GM12878 (cell line): Measurements from ENCODE around the gene CASQ1.

Experiments used
- CEBPB ChIP-seq, 2 experiments: fragments of 150-350 bp in 1 of 2; IDR thresholded peaks; 2 replicates each; pipeline ENCODE4 v1.6.1; 2012 to 2014; ENCODE audit warnings: low read depth in 2 of 2, low read length in 2 of 2, borderline replicate concordance in 1 of 2, inconsistent platforms in 1 of 2
- EP300 ChIP-seq, 2 experiments: fragments of 150-350 bp in 1 of 2; IDR thresholded peaks; 2 replicates each; pipeline ENCODE4 v1.6.1; 2011 to 2012; ENCODE audit warnings: low read depth in 2 of 2, low read length in 2 of 2, borderline replicate concordance in 1 of 2, improper control_type of control experiment in 1 of 2, inconsistent platforms in 1 of 2; ENCODE audit not compliant: control insufficient read depth in 1 of 2
- ETV6 ChIP-seq, 2 experiments: fragments of 450-650 bp in 1 of 2; IDR thresholded peaks in 1 of 2; conservative IDR thresholded peaks in 1 of 2; 2 replicates each; pipeline ENCODE4 v1.6.1; 2014; ENCODE audit warnings: antibody characterized with exemption in 1 of 2, borderline replicate concordance in 1 of 2, low read depth in 1 of 2, mild to moderate bottlenecking in 1 of 2, moderate library complexity in 1 of 2
- GABPA ChIP-seq: IDR thresholded peaks from 2 replicates; pipeline ENCODE4 v1.6.1; 2014; ENCODE audit warnings: antibody characterized with exemption, low read depth, mild to moderate bottlenecking, inconsistent platforms
- MEF2A ChIP-seq: IDR thresholded peaks from 2 replicates; pipeline ENCODE4 v1.6.1; 2011; ENCODE audit warnings: low read depth, mild to moderate bottlenecking, low read length, moderate library complexity; ENCODE audit not compliant: insufficient read depth
- NFYA ChIP-seq: IDR thresholded peaks from 2 replicates; pipeline ENCODE4 v1.6.1; 2011; ENCODE audit warnings: low read depth, mild to moderate bottlenecking, low read length, improper control_type of control experiment, borderline replicate concordance
- POLR2A ChIP-seq: IDR thresholded peaks from 2 replicates; pipeline ENCODE4 v1.6.1; 2011; ENCODE audit warnings: low read depth, mild to moderate bottlenecking, low read length
- POLR2AphosphoS2 ChIP-seq: IDR thresholded peaks from 2 replicates; pipeline ENCODE4 v1.6.1; 2011; ENCODE audit warnings: low read depth, mild to moderate bottlenecking, low read length, improper control_type of control experiment, moderate library complexity
- POLR2AphosphoS5 ChIP-seq: IDR thresholded peaks from 2 replicates; pipeline ENCODE4 v1.6.1; 2011; ENCODE audit warnings: mild to moderate bottlenecking, low read length, inconsistent platforms
- TARDBP ChIP-seq: IDR thresholded peaks from 2 replicates; pipeline ENCODE4 v1.6.1; 2016; ENCODE audit warnings: borderline replicate concordance
- ZNF384 ChIP-seq: IDR thresholded peaks from 2 replicates; pipeline ENCODE4 v1.6.1; 2012; ENCODE audit warnings: low read depth, mild to moderate bottlenecking, low read length, improper control_type of control experiment, borderline replicate concordance
- TF ChIP-seq, protein P1 (sequence below): IDR thresholded peaks from 2 replicates; pipeline ENCODE4 v1.6.1; 2012; ENCODE audit warnings: low read depth, low read length, improper control_type of control experiment
- TF ChIP-seq, protein P2 (sequence below): IDR thresholded peaks from 2 replicates; pipeline ENCODE4 v1.6.1; 2012; ENCODE audit warnings: low read depth, low read length, improper control_type of control experiment
- TF ChIP-seq, protein P3 (sequence below): IDR thresholded peaks from 2 replicates; pipeline ENCODE4 v1.6.1; 2012; ENCODE audit warnings: low read length, inconsistent platforms

DNA sequence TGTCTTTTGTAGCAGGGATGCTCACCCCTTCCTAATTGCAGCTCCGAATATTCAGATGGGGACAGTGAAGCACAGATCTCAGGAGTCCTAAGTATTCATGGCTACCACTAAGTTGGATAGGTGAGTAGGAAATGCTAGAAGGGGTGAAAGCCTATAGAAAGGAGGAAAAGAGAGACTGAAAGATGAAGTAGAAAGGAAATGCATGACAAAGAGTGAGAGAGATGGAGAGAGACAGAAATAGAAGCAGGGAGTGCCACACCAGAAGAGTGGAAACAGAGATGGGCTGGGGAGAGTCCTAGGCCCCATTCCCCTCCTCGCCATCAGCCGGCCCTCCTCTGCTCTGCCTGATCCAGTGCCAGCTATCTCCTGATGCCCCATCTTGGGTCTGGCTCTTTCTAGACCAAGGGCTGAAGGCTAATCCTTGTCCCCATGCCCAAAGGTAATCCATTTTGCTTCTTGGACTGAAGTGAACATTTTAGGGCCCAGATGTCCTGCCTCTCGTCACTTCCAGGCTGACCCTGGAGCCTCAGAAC lies 16.8 kb downstream of the CASQ1 start:
- TF ChIP-seq POLR2AphosphoS2 (no peak), POLR2AphosphoS5 (no peak; the same call in 1 of the 2 replicates), NFYA (no peak), TARDBP (no peak), GABPA (no peak), CEBPB (IDR thresholded peaks at IDR 0.05; ENCODE audit: borderline replicate concordance in 1 of 2, low read depth in 2 of 2, low read length in 2 of 2) (no peak), MEF2A (no peak), ETV6 (conservative IDR thresholded peaks at IDR 0.05 in 1 of 2, IDR thresholded peaks at IDR 0.05 in 1 of 2; ENCODE audit: borderline replicate concordance in 1 of 2, low read depth in 1 of 2) (no peak), EP300 (IDR thresholded peaks at IDR 0.05; ENCODE audit: borderline replicate concordance in 1 of 2, control insufficient read depth in 1 of 2, low read depth in 2 of 2, low read length in 2 of 2) (no peak), POLR2A (no peak; the same call in 1 of the 2 replicates), ZNF384 (no peak)
- TF ChIP-seq, protein P1, sequence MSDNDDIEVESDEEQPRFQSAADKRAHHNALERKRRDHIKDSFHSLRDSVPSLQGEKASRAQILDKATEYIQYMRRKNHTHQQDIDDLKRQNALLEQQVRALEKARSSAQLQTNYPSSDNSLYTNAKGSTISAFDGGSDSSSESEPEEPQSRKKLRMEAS = no peak
- TF ChIP-seq, protein P2, sequence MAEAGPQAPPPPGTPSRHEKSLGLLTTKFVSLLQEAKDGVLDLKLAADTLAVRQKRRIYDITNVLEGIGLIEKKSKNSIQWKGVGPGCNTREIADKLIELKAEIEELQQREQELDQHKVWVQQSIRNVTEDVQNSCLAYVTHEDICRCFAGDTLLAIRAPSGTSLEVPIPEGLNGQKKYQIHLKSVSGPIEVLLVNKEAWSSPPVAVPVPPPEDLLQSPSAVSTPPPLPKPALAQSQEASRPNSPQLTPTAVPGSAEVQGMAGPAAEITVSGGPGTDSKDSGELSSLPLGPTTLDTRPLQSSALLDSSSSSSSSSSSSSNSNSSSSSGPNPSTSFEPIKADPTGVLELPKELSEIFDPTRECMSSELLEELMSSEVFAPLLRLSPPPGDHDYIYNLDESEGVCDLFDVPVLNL = no peak
- TF ChIP-seq, protein P3, sequence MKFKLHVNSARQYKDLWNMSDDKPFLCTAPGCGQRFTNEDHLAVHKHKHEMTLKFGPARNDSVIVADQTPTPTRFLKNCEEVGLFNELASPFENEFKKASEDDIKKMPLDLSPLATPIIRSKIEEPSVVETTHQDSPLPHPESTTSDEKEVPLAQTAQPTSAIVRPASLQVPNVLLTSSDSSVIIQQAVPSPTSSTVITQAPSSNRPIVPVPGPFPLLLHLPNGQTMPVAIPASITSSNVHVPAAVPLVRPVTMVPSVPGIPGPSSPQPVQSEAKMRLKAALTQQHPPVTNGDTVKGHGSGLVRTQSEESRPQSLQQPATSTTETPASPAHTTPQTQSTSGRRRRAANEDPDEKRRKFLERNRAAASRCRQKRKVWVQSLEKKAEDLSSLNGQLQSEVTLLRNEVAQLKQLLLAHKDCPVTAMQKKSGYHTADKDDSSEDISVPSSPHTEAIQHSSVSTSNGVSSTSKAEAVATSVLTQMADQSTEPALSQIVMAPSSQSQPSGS = no peak
